Stimulated activated CD8-positive, alpha-beta memory T cell treated with anti-CD3 and anti-CD28 coated beads, Interleukin-12 subunit alpha, Interleukin-12 subunit beta, amount 100 ng/mL, for 24 hours (primary cell): ENCODE results near the gene CFAP92.
"Not testable (repeated sequence)": the region's sequence is repeated elsewhere in the genome, so short reads cannot be mapped to it uniquely, and the experiment has no call there.

Experiments used
- DNase-seq: peaks from one replicate; pipeline ENCODE4 v3.0.0-alpha.2; 2020; ENCODE audit errors: extremely low read depth

The CFAP92 gene

GRCh38 chr3:128864849-128865804 is 128.7 kb downstream of the CFAP92 start:
- not testable (repeated sequence) for DNase-seq

GRCh38 chr3:128864351-128864811 is 129.5 kb downstream of the CFAP92 start:
- no peak for DNase-seq

GRCh38 chr3:128863560-128863959 is 130.3 kb downstream of the CFAP92 start:
- no peak for DNase-seq

- no peak for DNase-seq
Observed at GRCh38 chr3:128861491-128861890, 132.4 kb downstream of the CFAP92 start.
